H9 (cell line): Measurements from ENCODE around the gene CCNB1IP1. TPM values are rescaled to one million over a fixed set of nuclear protein-coding genes. Genes with fewer than 3 reads are reported as not detected.

Source experiments
- DNase-seq: peaks from one replicate; pipeline ENCODE4 v3.0.0-alpha.2; 2017
- H2AFZ ChIP-seq: one replicate; pipeline ENCODE4 v1.6.1; 2013; ENCODE audit warnings: mild to moderate bottlenecking, low read length, control low read depth, moderate library complexity
- H2AK5ac ChIP-seq: 2 replicates; pipeline ENCODE4 v1.6.1; 2013; ENCODE audit warnings: low read length, control low read depth, mixed read lengths; ENCODE audit not compliant: insufficient read length
- H2BK120ac ChIP-seq: one replicate; pipeline ENCODE4 v1.6.1; 2013; ENCODE audit warnings: low read depth, mild to moderate bottlenecking, low read length, control low read depth, inconsistent platforms; ENCODE audit not compliant: poor library complexity, severe bottlenecking
- H2BK12ac ChIP-seq: 2 replicates; pipeline ENCODE4 v1.6.1; 2013; ENCODE audit warnings: low read length, control low read depth, mixed read lengths, low read depth; ENCODE audit not compliant: insufficient read length
- H2BK15ac ChIP-seq: 2 replicates; pipeline ENCODE4 v1.6.1; 2013; ENCODE audit warnings: low read depth, low read length, control low read depth
- H2BK20ac ChIP-seq: one replicate; pipeline ENCODE4 v1.6.1; 2013; ENCODE audit warnings: low read depth, mild to moderate bottlenecking, low read length, control low read depth, inconsistent platforms; ENCODE audit not compliant: poor library complexity, severe bottlenecking
- H2BK5ac ChIP-seq: 2 replicates; pipeline ENCODE4 v1.6.1; 2013; ENCODE audit warnings: low read length, control low read depth, mixed read lengths; ENCODE audit not compliant: insufficient read length
- H3K14ac ChIP-seq: 2 replicates; pipeline ENCODE4 v1.6.1; 2013; ENCODE audit warnings: low read length, control low read depth; ENCODE audit not compliant: insufficient read depth
- H3K18ac ChIP-seq: 2 replicates; pipeline ENCODE4 v1.6.1; 2013; ENCODE audit warnings: low read depth, mild to moderate bottlenecking, mixed read lengths, low read length, control low read depth; ENCODE audit not compliant: insufficient read length
- H3K23ac ChIP-seq: 2 replicates; pipeline ENCODE4 v1.6.1; 2013; ENCODE audit warnings: low read length, control low read depth, mixed read lengths, low read depth; ENCODE audit not compliant: insufficient read length
- H3K23me2 ChIP-seq: 2 replicates; pipeline ENCODE4 v1.6.1; 2013; ENCODE audit warnings: low read depth, mild to moderate bottlenecking, mixed read lengths, low read length, control low read depth; ENCODE audit not compliant: insufficient read length, poor library complexity, severe bottlenecking
- H3K27ac ChIP-seq: 2 replicates; pipeline ENCODE4 v1.5.1; 2013; ENCODE audit warnings: low read length, control low read depth, mixed read lengths, low read depth; ENCODE audit not compliant: insufficient read length
- H3K27me3 ChIP-seq: 2 replicates; pipeline ENCODE4 v1.6.1; 2013; ENCODE audit warnings: low read length, control low read depth, inconsistent platforms; ENCODE audit not compliant: insufficient read depth
- H3K4ac ChIP-seq: 2 replicates; pipeline ENCODE4 v1.6.1; 2013; ENCODE audit warnings: low read depth, mild to moderate bottlenecking, control low read depth, inconsistent platforms, low read length, moderate library complexity
- H3K4me1 ChIP-seq: 2 replicates; pipeline ENCODE4 v1.6.1; 2013; ENCODE audit warnings: low read length, control low read depth, inconsistent platforms; ENCODE audit not compliant: insufficient read depth
- H3K4me2 ChIP-seq: 2 replicates; pipeline ENCODE4 v1.6.1; 2013; ENCODE audit warnings: low read length, control low read depth, mixed read lengths; ENCODE audit not compliant: insufficient read length, insufficient read depth
- H3K56ac ChIP-seq: 2 replicates; pipeline ENCODE4 v1.6.1; 2013; ENCODE audit warnings: low read depth, mild to moderate bottlenecking, mixed read lengths, low read length, control low read depth; ENCODE audit not compliant: insufficient read length
- H3K79me1 ChIP-seq: 2 replicates; pipeline ENCODE4 v1.6.1; 2013; ENCODE audit warnings: low read depth, mild to moderate bottlenecking, moderate library complexity, low read length, control low read depth, inconsistent platforms; ENCODE audit not compliant: insufficient read depth, poor library complexity, severe bottlenecking
- H3K79me2 ChIP-seq: 2 replicates; pipeline ENCODE4 v1.6.1; 2013; ENCODE audit warnings: low read length, control low read depth, inconsistent platforms; ENCODE audit not compliant: insufficient read depth
- H3K9ac ChIP-seq: 2 replicates; pipeline ENCODE4 v1.6.1; 2013; ENCODE audit warnings: low read length, control low read depth, mixed read lengths; ENCODE audit not compliant: insufficient read length; ENCODE audit errors: extremely low read depth
- H3K9me3 ChIP-seq: one replicate; pipeline ENCODE4 v1.6.1; 2013; ENCODE audit warnings: low read depth, low read length, inconsistent platforms; ENCODE audit not compliant: control insufficient read depth
- H3T11ph ChIP-seq: one replicate; pipeline ENCODE4 v1.6.1; 2013; ENCODE audit warnings: mild to moderate bottlenecking, low read length, control low read depth, inconsistent platforms
- H4K20me1 ChIP-seq: one replicate; pipeline ENCODE4 v1.6.1; 2013; ENCODE audit not compliant: control insufficient read depth, insufficient read length, insufficient read depth
- H4K5ac ChIP-seq: 2 replicates; pipeline ENCODE4 v1.6.1; 2013; ENCODE audit warnings: low read depth, mild to moderate bottlenecking, mixed read lengths, low read length, control low read depth; ENCODE audit not compliant: insufficient read length
- H4K8ac ChIP-seq: replicated peaks from 2 replicates; pipeline ENCODE4 v1.6.1; 2013; ENCODE audit warnings: low read length, control low read depth, mixed read lengths, low read depth; ENCODE audit not compliant: insufficient read length
- H4K91ac ChIP-seq: 2 replicates; pipeline ENCODE4 v1.6.1; 2013; ENCODE audit warnings: low read depth, mild to moderate bottlenecking, moderate library complexity, mixed read lengths, low read length, control low read depth; ENCODE audit not compliant: insufficient read length
- H3K27ac Mint-ChIP-seq, 3 experiments: 2 replicates in 2 of 3; 3 replicates in 1 of 3; pipeline ENCODE4 v1.8.0; 2020 to 2021; ENCODE audit warnings: mixed read lengths in 3 of 3, mild to moderate bottlenecking in 1 of 3, moderate library complexity in 1 of 3
- H3K27me3 Mint-ChIP-seq: 2 replicates; pipeline ENCODE4 v1.8.0; 2021; ENCODE audit warnings: low read depth, mild to moderate bottlenecking, moderate library complexity, mixed read lengths
- H3K36me3 Mint-ChIP-seq, 3 experiments: 2 replicates in 2 of 3; 3 replicates in 1 of 3; pipeline ENCODE4 v1.8.0; 2020 to 2021; ENCODE audit warnings: low read depth in 3 of 3, mixed read lengths in 3 of 3; ENCODE audit not compliant: insufficient read depth in 1 of 3
- H3K4me1 Mint-ChIP-seq, 2 experiments: 2 replicates each; pipeline ENCODE4 v1.8.0; 2020; ENCODE audit warnings: mixed read lengths in 2 of 2
- H3K4me3 Mint-ChIP-seq, 2 experiments: 2 replicates in 1 of 2; 3 replicates in 1 of 2; pipeline ENCODE4 v1.8.0; 2020 to 2021; ENCODE audit warnings: mild to moderate bottlenecking in 2 of 2, mixed read lengths in 2 of 2, moderate library complexity in 1 of 2
- H3K9me3 Mint-ChIP-seq, 2 experiments: 2 replicates in 1 of 2; 3 replicates in 1 of 2; pipeline ENCODE4 v1.8.0; 2020; ENCODE audit warnings: mild to moderate bottlenecking in 2 of 2, mixed read lengths in 2 of 2, moderate library complexity in 1 of 2
- WGBS: extraction: QIAGEN DNeasy Blood & Tissue Kit; methylation state at CpG from one replicate; pipeline ENCODE4 v1.1.7; 2013; ENCODE audit warnings: missing lambda C conversion rate, low lambda C conversion rate, mixed read lengths; ENCODE audit not compliant: insufficient read length; ENCODE audit errors: extremely low coverage; 5-methylcytosine and 5-hydroxymethylcytosine counted together
- total RNA-seq: library from RNA; stranded (reverse); gene quantifications from 2 replicates; pipeline ENCODE4 v1.2.1, GENCODE V29; 2021
- TF ChIP-seq, protein P1 (sequence below): fragments of 200-600 bp; sonication (generic); conservative IDR thresholded peaks from 3 replicates; pipeline ENCODE4 v1.8.0; 2021; ENCODE audit warnings: antibody characterized with exemption, mild to moderate bottlenecking

Gene CCNB1IP1
- total RNA-seq, 1 experiment from 2014 or later, result 165 TPM

GRCh38 chr14:20295067-20295466 lies 38.0 kb downstream of the CCNB1IP1 start:
- Mint-ChIP-seq H3K27me3 (no peaks in the 10 kb centered on the region), H3K9me3 (no peaks in the 10 kb centered on the region), H3K36me3 (peaks cover 18 to 54% (median 52%) of the 10 kb centered on the region in 3 experiments), H3K4me3 (no peak overlapping the region), H3K27ac (no peak overlapping the region), H3K4me1 (no peaks in the 10 kb centered on the region)
- no peak overlapping the region for H3K23ac ChIP-seq
- H3K79me2 ChIP-seq, result no peaks in the 10 kb centered on the region
- H3K4me2 ChIP-seq, result no peak overlapping the region
- H3K18ac ChIP-seq, result no peak overlapping the region
- no peaks in the 10 kb centered on the region for H3K23me2 ChIP-seq
- no peak overlapping the region for H4K5ac ChIP-seq
- no peak overlapping the region for H2BK20ac ChIP-seq
- H2AFZ ChIP-seq, result no peak overlapping the region
- H2BK15ac ChIP-seq, result no peak overlapping the region
- H3T11ph ChIP-seq, result no peak overlapping the region
- no peaks in the 10 kb centered on the region for H4K20me1 ChIP-seq
- H2BK120ac ChIP-seq, result no peak overlapping the region
- H4K8ac ChIP-seq, result no peak overlapping the region
- no peak overlapping the region for H3K4ac ChIP-seq
- no peaks in the 10 kb centered on the region for H3K27me3 ChIP-seq
- H2AK5ac ChIP-seq, result no peak overlapping the region
- no peaks in the 10 kb centered on the region for H3K9me3 ChIP-seq
- H3K56ac ChIP-seq, result no peak overlapping the region
- WGBS, result no CpG with 5 or more reads among the region's 4 CpGs
- DNase-seq, result no peak
- no peak overlapping the region for H2BK12ac ChIP-seq
- no peak overlapping the region for H2BK5ac ChIP-seq
- H3K27ac ChIP-seq, result no peak overlapping the region
- no peak overlapping the region for H3K14ac ChIP-seq
- TF ChIP-seq, protein P1, sequence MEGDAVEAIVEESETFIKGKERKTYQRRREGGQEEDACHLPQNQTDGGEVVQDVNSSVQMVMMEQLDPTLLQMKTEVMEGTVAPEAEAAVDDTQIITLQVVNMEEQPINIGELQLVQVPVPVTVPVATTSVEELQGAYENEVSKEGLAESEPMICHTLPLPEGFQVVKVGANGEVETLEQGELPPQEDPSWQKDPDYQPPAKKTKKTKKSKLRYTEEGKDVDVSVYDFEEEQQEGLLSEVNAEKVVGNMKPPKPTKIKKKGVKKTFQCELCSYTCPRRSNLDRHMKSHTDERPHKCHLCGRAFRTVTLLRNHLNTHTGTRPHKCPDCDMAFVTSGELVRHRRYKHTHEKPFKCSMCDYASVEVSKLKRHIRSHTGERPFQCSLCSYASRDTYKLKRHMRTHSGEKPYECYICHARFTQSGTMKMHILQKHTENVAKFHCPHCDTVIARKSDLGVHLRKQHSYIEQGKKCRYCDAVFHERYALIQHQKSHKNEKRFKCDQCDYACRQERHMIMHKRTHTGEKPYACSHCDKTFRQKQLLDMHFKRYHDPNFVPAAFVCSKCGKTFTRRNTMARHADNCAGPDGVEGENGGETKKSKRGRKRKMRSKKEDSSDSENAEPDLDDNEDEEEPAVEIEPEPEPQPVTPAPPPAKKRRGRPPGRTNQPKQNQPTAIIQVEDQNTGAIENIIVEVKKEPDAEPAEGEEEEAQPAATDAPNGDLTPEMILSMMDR, result no peak
- H3K9ac ChIP-seq, result no peak overlapping the region
- no peaks in the 10 kb centered on the region for H3K4me1 ChIP-seq
- H4K91ac ChIP-seq, result no peak overlapping the region
- no peaks in the 10 kb centered on the region for H3K79me1 ChIP-seq
